DOHH2 (cell line): ENCODE measurements around the gene COL8A1.

Experiments
- CTCF ChIP-seq: fragments of 200-600 bp; sonication (generic); IDR thresholded peaks from one replicate; pipeline ENCODE4 v1.5.1; 2014; ENCODE audit warnings: antibody characterized with exemption, mild to moderate bottlenecking, low read depth, low read length; ENCODE audit not compliant: poor library complexity, severe bottlenecking
- EZH2phosphoT487 ChIP-seq: fragments of 200-600 bp; sonication (generic); IDR thresholded peaks from 2 replicates; pipeline ENCODE4 v1.6.1; 2017; ENCODE audit warnings: borderline replicate concordance, mild to moderate bottlenecking, antibody characterized with exemption, low read length, moderate library complexity, mixed read lengths

GRCh38 chr3:99681512-99681911 lies 43.1 kb downstream of the COL8A1 start:
- TF ChIP-seq EZH2phosphoT487, result no peak
- TF ChIP-seq CTCF, result no peak
